Progenitor cell of endocrine pancreas (in vitro differentiated cells): ENCODE measurements around the gene ZNF526. TPM values are rescaled to one million over a fixed set of nuclear protein-coding genes. Genes with fewer than 3 reads are reported as not detected.

ENCODE experiments used
- DNase-seq: peaks from one replicate; pipeline ENCODE4 v3.0.0; 2021; ENCODE audit warnings: low spot score; ENCODE audit not compliant: unreplicated experiment
- H3K27ac Mint-ChIP-seq: 2 replicates; pipeline ENCODE4 v1.8.0; 2021; ENCODE audit warnings: mild to moderate bottlenecking, moderate library complexity, mixed read lengths
- H3K27me3 Mint-ChIP-seq: 2 replicates; pipeline ENCODE4 v1.8.0; 2021; ENCODE audit warnings: mixed read lengths
- H3K36me3 Mint-ChIP-seq: 2 replicates; pipeline ENCODE4 v1.8.0; 2022; ENCODE audit warnings: mixed read lengths; ENCODE audit not compliant: insufficient read depth
- H3K4me1 Mint-ChIP-seq: 2 replicates; pipeline ENCODE4 v1.8.0; 2021; ENCODE audit warnings: low read depth, mixed read lengths
- H3K4me3 Mint-ChIP-seq: 2 replicates; pipeline ENCODE4 v1.8.0; 2021; ENCODE audit warnings: low read depth, mild to moderate bottlenecking, moderate library complexity, mixed read lengths
- H3K9me3 Mint-ChIP-seq: 2 replicates; pipeline ENCODE4 v1.8.0; 2021; ENCODE audit warnings: low read depth, mixed read lengths
- total RNA-seq: library from RNA; stranded (reverse); gene quantifications from 2 replicates; pipeline ENCODE4 v1.2.1, GENCODE V29; 2021
- TF ChIP-seq, protein P1 (sequence below): fragments of 200-600 bp; sonication (generic); IDR thresholded peaks from one replicate; pipeline ENCODE4 v1.5.0; 2021; ENCODE audit warnings: antibody characterized with exemption, mild to moderate bottlenecking; ENCODE audit not compliant: unreplicated experiment

Gene ZNF526
- total RNA-seq, 1 donor from 2014 or later: 21.1 TPM

DNA sequence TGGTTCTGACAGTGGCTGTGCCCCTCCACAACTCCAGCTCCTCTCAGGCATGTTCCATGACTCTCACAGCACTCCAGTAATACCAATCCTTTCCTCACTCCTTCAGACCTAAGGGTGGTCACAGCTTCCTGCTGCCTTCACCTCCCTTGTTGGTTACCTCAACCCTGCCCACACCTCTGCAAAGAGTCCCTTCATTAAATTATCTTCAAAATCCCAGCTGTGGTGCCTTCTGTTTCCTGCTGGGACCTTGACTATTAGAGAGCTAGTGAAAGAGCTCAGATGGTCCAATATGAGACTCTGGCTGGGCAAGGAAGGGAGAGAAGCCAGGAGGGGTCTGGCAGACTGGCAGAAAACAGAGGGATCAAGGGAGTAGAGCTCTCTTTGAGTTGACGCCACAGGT, 28.8 kb upstream of the ZNF526 start:
- TF ChIP-seq, protein P1, sequence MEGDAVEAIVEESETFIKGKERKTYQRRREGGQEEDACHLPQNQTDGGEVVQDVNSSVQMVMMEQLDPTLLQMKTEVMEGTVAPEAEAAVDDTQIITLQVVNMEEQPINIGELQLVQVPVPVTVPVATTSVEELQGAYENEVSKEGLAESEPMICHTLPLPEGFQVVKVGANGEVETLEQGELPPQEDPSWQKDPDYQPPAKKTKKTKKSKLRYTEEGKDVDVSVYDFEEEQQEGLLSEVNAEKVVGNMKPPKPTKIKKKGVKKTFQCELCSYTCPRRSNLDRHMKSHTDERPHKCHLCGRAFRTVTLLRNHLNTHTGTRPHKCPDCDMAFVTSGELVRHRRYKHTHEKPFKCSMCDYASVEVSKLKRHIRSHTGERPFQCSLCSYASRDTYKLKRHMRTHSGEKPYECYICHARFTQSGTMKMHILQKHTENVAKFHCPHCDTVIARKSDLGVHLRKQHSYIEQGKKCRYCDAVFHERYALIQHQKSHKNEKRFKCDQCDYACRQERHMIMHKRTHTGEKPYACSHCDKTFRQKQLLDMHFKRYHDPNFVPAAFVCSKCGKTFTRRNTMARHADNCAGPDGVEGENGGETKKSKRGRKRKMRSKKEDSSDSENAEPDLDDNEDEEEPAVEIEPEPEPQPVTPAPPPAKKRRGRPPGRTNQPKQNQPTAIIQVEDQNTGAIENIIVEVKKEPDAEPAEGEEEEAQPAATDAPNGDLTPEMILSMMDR: no peak
- Mint-ChIP-seq H3K4me1 (no peaks in the 10 kb centered on the region), H3K36me3 (peaks cover 2% of the 10 kb centered on the region), H3K4me3 (no peak overlapping the region), H3K27ac (no peak overlapping the region), H3K27me3 (peaks cover 37% of the 10 kb centered on the region), H3K9me3 (no peaks in the 10 kb centered on the region)
- no peak for DNase-seq

DNA sequence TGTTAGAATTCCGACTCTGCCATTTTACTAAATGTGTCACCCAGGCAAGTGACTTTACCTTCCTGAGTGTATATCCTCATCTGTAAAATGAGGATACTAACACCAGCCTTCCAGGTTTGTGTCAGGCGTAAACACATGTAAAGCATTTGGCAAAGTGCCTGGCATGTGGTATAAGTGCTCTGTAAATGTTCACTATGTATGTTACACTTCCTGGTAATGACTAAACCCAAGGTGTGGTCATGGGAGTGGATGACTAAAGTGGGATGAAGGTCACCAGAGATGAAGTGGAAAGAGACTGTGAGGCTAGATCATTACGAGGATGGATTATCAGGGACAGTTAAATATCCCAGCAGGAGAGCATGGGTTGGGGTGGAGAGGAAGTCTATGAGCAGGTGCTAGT, 28.3 kb upstream of the ZNF526 start:
- Mint-ChIP-seq H3K4me1 (no peaks in the 10 kb centered on the region), H3K9me3 (no peaks in the 10 kb centered on the region), H3K4me3 (no peak overlapping the region), H3K36me3 (peaks cover 3% of the 10 kb centered on the region), H3K27ac (no peak overlapping the region), H3K27me3 (peaks cover 32% of the 10 kb centered on the region)
- TF ChIP-seq, protein P1: no peak
- DNase-seq: no peak

DNA sequence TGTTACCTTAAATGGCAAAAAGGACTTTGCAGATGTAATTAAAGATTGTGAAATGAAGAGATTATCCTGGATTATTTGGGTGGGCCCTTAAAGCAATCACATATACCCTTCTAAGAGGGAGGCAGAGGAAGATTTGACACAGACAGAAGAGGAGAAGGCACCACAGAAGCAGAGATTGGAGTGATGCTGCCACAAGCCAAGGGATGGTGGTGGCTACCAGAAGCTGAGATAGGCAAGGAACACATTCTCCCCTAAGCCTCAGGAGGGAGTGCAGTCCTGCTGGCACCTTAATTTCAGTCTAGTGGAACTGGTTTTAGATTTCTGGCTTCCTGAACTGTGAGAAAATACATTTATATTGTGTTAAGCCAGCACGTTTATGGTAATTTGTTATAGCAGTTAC, 26.8 kb upstream of the ZNF526 start:
- no peaks in the 10 kb centered on the region for H3K4me1 Mint-ChIP-seq
- DNase-seq: no peak
- H3K27ac Mint-ChIP-seq: no peak overlapping the region
- no peaks in the 10 kb centered on the region for H3K9me3 Mint-ChIP-seq
- H3K4me3 Mint-ChIP-seq: no peak overlapping the region
- TF ChIP-seq, protein P1: no peak
- peaks cover 7% of the 10 kb centered on the region for H3K36me3 Mint-ChIP-seq
- peaks cover 30% of the 10 kb centered on the region for H3K27me3 Mint-ChIP-seq

DNA sequence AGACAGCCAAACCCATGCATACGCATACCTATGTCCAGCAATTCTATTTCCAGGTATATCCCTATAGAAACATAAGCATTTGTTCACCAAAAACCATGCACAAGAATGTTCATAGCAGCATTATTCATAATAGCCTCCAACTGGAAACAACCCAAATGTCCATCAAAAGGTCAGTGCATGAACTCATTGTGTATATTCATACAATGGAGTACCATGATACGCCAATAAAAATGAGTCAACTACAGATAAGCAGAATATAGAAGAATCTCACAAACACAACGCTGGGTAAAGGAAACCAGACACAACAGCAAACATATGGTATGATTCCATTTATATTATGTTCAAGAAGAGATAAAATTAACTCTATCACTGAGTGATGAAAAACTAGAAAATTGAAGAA, 26.4 kb upstream of the ZNF526 start:
- TF ChIP-seq, protein P1: no peak
- no peaks in the 10 kb centered on the region for H3K9me3 Mint-ChIP-seq
- no peak for DNase-seq
- no peaks in the 10 kb centered on the region for H3K4me1 Mint-ChIP-seq
- H3K27ac Mint-ChIP-seq: no peak overlapping the region
- no peak overlapping the region for H3K4me3 Mint-ChIP-seq
- H3K36me3 Mint-ChIP-seq: peaks cover 9% of the 10 kb centered on the region
- peaks cover 30% of the 10 kb centered on the region for H3K27me3 Mint-ChIP-seq

DNA sequence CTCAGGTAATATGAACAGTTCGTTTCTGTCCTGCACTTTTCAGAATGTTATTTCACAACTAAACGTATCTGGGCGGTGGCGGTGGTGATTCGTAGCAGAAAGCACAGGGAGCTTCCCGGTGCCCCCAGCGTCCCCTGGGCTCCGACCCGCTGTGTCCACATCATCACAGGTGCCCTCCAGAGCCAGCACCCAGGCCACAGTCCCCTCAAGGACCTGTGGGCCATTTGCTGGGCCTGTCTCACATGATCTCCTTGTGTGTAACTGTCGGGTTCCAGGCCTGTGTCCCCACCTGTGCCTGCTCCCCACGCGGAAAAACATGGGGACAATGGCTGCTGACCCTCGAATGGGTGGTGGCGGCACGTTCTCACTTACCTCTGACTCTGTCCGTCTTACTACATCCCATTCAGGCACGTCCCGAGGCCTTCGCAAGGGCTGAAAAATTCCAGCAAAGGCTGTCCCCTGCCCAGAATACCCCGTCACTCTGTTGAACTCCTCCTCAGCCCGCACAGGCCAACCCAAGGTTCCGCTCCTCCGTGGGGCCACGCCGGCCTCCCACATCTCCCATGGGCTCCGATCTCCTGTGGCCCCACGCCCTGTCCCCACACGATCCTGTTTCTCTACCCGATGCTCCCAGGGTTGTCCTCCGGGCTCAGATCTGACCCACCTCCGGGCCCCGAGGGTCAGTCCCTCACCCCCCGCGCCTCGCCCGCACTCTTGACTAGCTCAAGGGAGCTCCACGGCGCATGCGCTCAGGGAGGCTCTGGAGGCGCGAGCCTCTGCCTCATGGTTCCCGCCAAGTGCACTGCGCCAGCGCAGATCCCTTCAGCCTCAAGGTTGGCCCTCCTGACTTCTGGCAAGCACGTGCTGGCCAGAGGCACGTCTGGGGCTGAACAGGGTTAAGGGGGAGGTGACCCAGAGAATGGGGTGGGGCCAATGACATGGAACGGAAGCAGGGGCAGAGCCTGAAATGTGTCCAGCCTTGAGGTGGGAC, 23.8 kb upstream of the ZNF526 start:
- peaks cover 14% of the 10 kb centered on the region for H3K27me3 Mint-ChIP-seq
- H3K36me3 Mint-ChIP-seq: peaks cover 20% of the 10 kb centered on the region
- H3K4me1 Mint-ChIP-seq: no peaks in the 10 kb centered on the region
- H3K9me3 Mint-ChIP-seq: no peaks in the 10 kb centered on the region
- no peak overlapping the region for H3K4me3 Mint-ChIP-seq
- TF ChIP-seq, protein P1: no peak
- H3K27ac Mint-ChIP-seq: no peak overlapping the region
- no peak for DNase-seq
